SK-N-DZ (cell line): Measurements from ENCODE around the gene GPR160.

Source experiments
- DNase-seq: peaks from one replicate; pipeline ENCODE4 v3.0.0-alpha.2; 2015; ENCODE audit warnings: low spot score

Gene GPR160

GRCh38 chr3:170064108-170064507 is 26.3 kb downstream of the GPR160 start:
- no peak for DNase-seq

DNA sequence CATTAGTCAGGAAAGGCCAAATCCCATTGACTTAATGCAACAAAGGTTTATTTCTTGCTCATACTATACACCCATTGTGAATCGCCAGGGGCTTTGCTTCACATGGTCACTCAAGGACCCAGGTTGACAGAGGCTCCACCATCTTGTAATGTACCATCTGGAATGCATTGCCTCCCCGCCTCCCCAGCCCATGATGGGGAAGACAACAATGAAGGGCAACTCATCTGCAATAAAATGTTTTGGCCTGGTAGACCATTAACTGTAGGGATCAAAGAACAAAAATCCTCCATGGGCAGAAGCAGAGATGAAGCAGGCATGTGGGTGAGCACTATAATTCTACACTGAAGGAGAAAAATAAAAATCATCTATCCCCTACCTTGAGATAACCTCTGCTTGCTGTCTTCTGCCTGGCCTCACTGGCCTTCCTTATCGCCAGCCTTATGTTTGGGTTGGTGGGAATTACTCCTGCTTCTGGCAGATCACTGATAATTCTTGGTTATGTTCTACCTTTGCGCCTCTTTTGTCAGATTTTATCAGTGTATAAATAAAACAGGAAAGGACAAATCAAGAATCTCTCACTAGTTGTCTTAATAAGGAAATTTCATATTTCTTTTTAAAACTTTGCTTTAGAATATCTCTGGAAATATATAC is 37.8 kb downstream of the GPR160 start:
- no peak for DNase-seq

GRCh38 chr3:170076715-170077238 is 39.0 kb downstream of the GPR160 start:
- no peak for DNase-seq

DNA sequence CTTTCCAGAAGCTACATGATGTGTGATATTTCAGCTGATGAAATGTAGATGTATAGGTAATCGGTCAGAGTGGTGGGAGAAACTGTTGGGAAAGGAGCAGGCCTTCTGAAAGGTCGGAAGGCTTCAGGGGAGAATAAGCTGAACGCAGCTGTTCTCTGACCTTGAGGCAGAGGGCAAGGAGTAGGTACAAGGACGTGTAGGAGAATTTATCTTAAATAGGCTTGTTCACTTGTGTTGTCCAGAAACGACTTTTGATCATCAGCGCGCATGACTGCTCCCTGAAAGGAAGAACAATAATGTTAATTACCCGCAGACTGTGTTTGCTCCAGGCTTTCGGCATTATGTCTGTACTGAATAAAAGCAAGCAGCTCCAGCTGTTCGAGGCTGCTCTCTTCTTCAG is 39.6 kb downstream of the GPR160 start:
- DNase-seq, result no peak

GRCh38 chr3:170078620-170079281 is 41.0 kb downstream of the GPR160 start:
- DNase-seq, result peak; percentile 25

DNA sequence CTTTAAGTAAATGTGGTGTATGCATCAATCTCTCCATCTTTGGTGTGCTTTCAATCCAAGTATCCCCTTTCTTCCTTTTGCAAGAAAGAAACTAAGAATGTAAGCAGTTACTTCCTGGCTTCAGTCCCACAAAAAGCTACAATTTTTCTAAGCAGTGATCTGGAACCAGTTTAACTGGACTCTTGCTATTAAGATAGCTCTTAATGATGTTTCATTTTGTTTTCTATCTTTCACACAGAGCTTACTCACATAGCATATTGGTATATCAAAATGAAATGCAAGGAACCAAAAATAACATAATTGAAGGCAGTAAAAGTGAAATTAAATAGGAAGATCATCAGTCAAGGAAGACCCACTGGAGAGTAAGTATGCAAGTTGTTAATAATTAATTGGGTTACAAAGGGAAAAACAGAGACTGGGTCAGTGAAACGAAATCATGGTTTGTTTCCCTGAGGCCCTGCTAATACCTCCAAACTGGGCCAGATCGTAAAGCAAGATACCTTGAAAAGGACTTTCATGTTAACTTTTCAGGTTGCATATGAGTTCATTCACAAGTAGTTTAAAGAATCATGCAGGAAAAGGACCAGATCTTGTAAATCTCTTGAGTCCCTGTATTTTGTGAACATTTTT is 41.9 kb downstream of the GPR160 start:
- DNase-seq, result no peak

- DNase-seq, result no peak
These were observed 42.8 kb downstream of the GPR160 start for GRCh38 chr3:170080605-170081004.

GRCh38 chr3:170081079-170081741 is 43.4 kb downstream of the GPR160 start:
- DNase-seq, result no peak

DNA sequence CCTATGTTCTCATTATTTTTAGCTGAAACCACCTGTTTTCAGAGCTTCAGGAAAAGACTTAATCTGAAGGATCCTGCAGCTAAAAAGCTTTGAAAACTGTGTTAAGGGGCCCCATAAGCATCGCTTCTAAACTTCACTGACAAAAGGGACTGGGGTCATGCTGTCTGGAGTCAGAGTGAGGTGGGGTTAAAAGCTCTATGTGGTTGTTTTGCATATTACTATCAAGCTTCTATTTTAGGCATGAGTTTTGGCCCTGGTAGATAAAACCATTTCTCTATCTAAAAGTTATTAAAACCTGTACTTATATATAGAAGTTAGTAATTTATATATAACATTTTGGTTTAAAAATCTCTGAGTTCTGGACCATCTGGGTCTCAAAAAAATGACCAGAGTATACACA is 45.5 kb downstream of the GPR160 start:
- no peak for DNase-seq

DNA sequence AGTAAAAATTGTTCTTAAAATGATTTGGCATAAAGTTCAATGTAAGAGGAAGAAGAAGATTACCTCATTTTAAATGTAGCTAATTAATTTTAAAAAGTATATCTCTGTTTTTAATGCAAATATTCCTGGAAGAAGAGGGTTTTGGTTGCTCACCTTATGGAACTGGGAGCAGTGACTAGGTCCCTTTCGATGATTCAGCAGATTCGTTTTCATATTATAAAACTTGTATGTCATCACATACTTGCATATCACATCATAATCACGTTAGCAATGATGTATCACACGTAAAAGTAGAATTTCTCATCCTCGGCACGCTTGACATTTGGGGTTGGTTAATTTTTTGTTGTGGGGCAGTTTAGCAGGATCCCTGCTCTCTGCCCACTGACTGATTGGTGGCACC is 47.6 kb downstream of the GPR160 start:
- DNase-seq, result no peak

DNA sequence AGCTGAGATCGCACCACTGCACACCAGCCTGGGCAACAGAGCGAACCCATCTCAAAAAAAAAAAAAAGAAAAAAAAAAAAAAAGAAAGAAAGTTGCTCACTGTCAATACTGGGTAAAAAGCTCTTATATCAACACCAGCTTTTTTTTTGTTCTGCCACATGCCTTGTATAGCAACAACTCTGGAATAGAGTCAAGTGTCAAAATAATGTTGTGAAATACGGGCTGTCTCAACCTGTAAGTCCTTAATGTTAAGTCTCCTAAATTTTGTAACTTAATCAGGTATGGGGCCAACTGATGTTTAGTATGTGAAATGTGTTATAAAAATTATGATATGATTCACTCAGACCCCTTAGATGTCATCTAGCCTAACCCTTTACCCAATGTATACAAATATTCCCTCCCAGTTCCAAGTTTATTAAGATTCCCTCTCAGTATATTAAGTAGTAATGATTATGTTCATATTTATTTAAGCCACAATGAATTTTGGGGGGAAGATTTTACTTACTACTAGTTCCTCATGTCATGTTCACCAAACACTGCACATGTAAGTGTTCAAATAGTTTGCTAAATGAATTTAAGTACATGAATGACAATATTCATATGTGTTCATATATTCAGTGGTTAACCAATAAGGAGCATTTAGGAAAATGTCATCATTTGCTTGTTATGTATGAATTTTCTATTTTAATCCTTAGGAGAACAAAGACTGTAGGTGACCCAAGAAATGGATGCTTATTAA is 52.2 kb downstream of the GPR160 start:
- DNase-seq, result no peak

DNA sequence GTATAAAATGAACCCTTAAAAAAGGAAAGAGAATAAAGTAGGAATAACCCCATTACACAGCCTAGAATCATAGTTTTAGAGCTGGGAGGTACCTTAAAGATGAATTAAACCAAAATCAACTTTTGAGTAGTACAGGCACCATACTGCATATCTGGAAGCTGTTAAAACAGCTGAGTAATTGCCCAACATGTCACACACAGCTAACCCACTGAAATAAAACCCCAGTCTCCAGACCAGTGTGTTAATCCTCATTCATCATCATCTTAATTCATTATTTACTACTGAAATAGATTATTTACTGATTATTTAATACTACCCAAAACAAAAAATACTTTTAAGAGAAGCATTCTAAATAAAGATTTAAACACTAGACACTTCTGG is 52.8 kb downstream of the GPR160 start:
- DNase-seq, result no peak

GRCh38 chr3:170092907-170093306 is 55.1 kb downstream of the GPR160 start:
- DNase-seq, result no peak

- DNase-seq, result no peak
These were observed 58.0 kb downstream of the GPR160 start for GRCh38 chr3:170095771-170096170.

DNA sequence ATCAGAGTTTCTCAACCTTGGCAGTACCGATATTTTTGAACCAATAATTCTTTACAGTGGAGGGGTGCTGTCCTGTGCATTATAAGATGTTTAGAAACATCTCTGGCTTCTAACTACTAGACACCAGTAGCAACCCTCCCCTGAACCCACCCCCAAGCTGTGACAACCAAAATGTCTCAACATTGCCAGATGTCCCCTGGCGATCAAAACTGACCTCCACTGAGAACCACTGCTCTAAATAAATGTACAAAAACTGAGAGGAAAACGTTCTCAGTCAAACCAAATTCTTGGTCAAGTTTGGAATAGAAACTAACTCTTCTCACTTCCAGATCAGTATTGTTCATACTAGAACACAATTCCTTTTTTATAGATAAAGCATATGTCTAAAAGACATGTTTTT is 58.5 kb downstream of the GPR160 start:
- DNase-seq, result no peak

DNA sequence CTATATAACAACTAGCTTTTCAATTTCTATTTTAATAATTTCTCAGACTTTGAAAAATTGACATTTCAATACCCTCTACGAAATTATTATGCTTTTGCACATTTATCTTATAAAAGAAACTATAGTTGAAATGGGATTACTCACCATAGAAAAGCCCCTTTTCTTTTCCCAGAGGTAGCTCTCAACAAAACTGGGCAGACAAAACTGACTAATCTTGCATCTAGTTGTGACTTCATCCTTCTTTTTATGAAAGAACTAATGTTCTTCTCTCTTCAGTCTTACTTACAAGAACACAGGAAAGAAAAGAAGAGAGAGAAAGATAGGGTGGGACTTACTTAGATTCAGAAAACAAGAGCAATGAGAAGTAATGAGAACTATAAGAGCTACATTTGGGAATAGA is 61.0 kb downstream of the GPR160 start:
- DNase-seq, result no peak

GRCh38 chr3:170100944-170101343 is 63.1 kb downstream of the GPR160 start:
- DNase-seq, result no peak

DNA sequence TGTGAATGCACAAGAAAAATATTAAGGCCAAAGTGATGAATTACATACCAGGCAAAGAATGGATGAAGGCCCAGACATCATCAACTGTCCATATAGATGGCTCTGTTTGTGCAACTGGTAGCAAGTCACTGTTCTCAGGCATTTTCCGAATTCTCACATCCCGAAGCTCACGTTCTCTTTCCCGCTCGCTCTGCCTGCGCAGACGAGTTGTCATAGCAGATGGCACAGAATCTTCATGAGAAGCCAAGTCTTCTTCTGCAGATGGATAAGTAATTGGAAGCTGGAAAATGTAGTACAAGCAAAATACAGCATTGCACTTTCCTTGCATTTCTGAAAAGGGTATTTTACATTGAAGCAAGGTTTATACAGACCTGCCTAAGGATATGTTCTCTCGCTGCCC is 64.6 kb downstream of the GPR160 start:
- no peak for DNase-seq

DNA sequence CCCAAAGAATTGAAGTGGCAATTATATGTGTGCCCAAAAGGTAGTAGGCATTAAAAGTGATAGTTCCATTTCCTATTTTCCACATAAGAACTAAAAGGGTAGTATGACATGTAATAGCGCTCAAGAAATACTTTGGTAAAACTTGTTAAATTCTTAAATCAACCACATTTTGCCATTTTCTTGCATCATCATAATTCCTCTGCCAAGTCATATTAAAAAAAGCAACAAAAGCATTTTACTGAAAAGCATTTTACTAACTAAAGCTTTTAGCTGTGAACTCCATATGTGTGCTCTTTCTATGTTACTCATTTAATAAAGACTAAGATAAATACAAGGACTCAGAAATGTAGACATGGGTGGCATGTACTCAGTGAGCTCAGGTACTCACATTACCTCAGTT is 70.1 kb downstream of the GPR160 start:
- DNase-seq, result no peak

DNA sequence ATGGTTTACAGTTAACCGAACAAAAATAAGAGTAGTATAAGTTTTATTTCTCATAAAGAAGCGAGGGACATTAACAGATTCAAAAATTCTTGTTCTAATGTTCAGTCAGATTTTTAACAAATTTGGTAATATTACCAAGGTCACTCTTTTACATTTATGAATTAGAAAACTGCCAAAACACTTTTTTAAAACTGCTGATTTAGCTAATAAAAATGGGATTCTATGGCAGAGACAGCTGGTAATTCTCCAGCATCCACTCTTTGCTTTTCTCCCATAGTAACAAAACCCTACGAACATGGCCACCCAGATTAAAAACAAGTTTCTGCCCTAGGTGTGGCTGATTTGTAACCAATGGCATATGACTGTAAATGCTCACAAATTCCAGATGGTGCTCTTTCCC is 71.2 kb downstream of the GPR160 start:
- DNase-seq, result no peak

DNA sequence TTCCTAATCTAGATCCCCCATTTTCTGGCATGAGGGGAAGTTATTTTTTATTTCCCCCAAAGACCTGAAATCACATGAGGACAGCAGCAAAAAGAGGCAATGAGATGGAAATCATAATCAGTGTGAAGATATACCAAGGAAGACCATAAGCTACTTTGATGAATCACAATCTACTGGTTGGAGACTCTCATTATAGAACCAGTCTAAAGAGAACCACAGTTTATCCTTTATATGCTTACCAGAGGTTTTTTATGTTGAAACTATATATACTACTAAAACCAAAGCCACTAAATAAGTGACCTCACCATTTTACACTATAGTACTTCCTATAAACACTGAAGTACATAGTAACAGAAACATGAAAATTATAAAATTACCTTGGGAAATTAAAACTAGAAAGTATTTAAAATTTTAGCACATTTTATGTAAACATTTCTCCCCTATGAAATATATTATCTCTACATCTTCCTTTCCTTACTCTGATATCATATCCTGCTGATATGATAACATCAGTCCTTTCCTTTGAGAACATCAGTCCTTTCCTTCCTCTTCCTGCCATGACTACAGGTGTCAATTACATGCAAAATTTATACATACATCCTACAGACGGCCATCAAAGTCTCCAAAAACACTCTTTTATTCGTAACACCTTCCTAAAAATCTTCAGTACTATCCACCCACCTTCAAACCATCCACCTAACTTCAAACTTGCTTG is 71.9 kb downstream of the GPR160 start:
- no peak for DNase-seq
